CD8-positive, alpha-beta memory T cell (primary cell): ENCODE measurements around the gene DENND1A. TPM values are rescaled to one million over a fixed set of nuclear protein-coding genes. Genes with fewer than 3 reads are reported as not detected.
A peak's percentile ranks its signal among the peaks of the same experiment; 100 is the strongest.
"Not testable (repeated sequence)": the region's sequence is repeated elsewhere in the genome, so short reads cannot be mapped to it uniquely, and the experiment has no call there.

ENCODE experiments used
- CTCF ChIA-PET: fragments of 350-600 bp; sonication (Branson Sonifier 250); formaldehyde crosslinking; loops from one replicate; lab custom pipeline; 2021; ENCODE audit warnings: antibody characterized with exemption; lab: Charles Lee
- POLR2A ChIA-PET: fragments of 350-600 bp; sonication (Branson Sonifier 250); formaldehyde crosslinking; loops from one replicate; lab custom pipeline; 2021; ENCODE audit warnings: antibody characterized with exemption; lab: Charles Lee
- DNase-seq, 5 donors: peaks; one replicate each; pipeline versions ENCODE4 v3.0.0 to v3.0.0-alpha.2; 2020 to 2022; ENCODE audit warnings: mixed read lengths in 1 of 5
- H3K27ac ChIP-seq: one replicate; pipeline ENCODE4 v1.7.0; 2013; ENCODE audit warnings: low read depth, mild to moderate bottlenecking, low read length, moderate library complexity
- H3K27me3 ChIP-seq: 2 replicates; pipeline ENCODE4 v1.7.0; 2013; ENCODE audit warnings: low read length, mild to moderate bottlenecking; ENCODE audit not compliant: insufficient read depth, poor library complexity, severe bottlenecking
- H3K36me3 ChIP-seq: 2 replicates; pipeline ENCODE4 v1.7.0; 2013; ENCODE audit warnings: mild to moderate bottlenecking, low read length, moderate library complexity; ENCODE audit not compliant: insufficient read depth
- H3K4me1 ChIP-seq: 2 replicates; pipeline ENCODE4 v1.7.0; 2013; ENCODE audit warnings: mild to moderate bottlenecking, low read length, moderate library complexity; ENCODE audit not compliant: insufficient read depth
- H3K4me3 ChIP-seq: 2 replicates; pipeline ENCODE4 v1.7.0; 2013; ENCODE audit warnings: mild to moderate bottlenecking, low read length
- H3K9me3 ChIP-seq: 2 replicates; pipeline ENCODE4 v1.7.0; 2013; ENCODE audit warnings: mild to moderate bottlenecking, low read length
- H3K27ac Mint-ChIP-seq, 8 donors: one replicate each; pipeline ENCODE4 v1.8.0; 2020 to 2021; ENCODE audit warnings: mixed read lengths in 8 of 8, mild to moderate bottlenecking in 6 of 8, inconsistent platforms in 3 of 8, moderate library complexity in 3 of 8
- H3K27me3 Mint-ChIP-seq, 2 donors: one replicate each; pipeline ENCODE4 v1.8.0; 2020 to 2021; ENCODE audit warnings: mixed read lengths in 2 of 2, mild to moderate bottlenecking in 1 of 2, moderate library complexity in 1 of 2
- H3K36me3 Mint-ChIP-seq, 3 donors: one replicate each; pipeline ENCODE4 v1.8.0; 2020 to 2021; ENCODE audit warnings: mixed read lengths in 3 of 3, inconsistent platforms in 1 of 3, mild to moderate bottlenecking in 1 of 3
- H3K4me1 Mint-ChIP-seq, 3 donors: one replicate each; pipeline ENCODE4 v1.8.0; 2020 to 2021; ENCODE audit warnings: mixed read lengths in 3 of 3, inconsistent platforms in 1 of 3, mild to moderate bottlenecking in 1 of 3
- H3K4me3 Mint-ChIP-seq, 7 donors: one replicate each; pipeline ENCODE4 v1.8.0; 2020 to 2021; ENCODE audit warnings: mixed read lengths in 7 of 7, mild to moderate bottlenecking in 6 of 7, moderate library complexity in 4 of 7, inconsistent platforms in 2 of 7
- H3K9me3 Mint-ChIP-seq, 5 donors: one replicate each; pipeline ENCODE4 v1.8.0; 2020 to 2022; ENCODE audit warnings: mixed read lengths in 5 of 5, mild to moderate bottlenecking in 3 of 5, moderate library complexity in 2 of 5, inconsistent platforms in 1 of 5
- polyA plus RNA-seq: library from polyadenylated mRNA; unstranded; fragments of 300-500 nt; fragmentation: Illumina TruSeq; gene quantifications from one replicate; pipeline ENCODE4 v1.2.3, GENCODE V29; 2021
- total RNA-seq, 2 experiments: library from RNA; stranded (reverse); gene quantifications; one replicate each; pipeline ENCODE4 v1.2.3, GENCODE V29; 2021

DENND1A gene
- total and polyA plus RNA-seq, 3 experiments from 2014 or later, result 7.2 to 15.1 (median 15.0) TPM

- DNase-seq, H3K9me3 ChIP-seq, POLR2A ChIA-PET, H3K4me3 Mint-ChIP-seq, H3K4me3 ChIP-seq, H3K4me1 ChIP-seq, H3K27ac Mint-ChIP-seq, H3K27ac ChIP-seq, H3K36me3 ChIP-seq, CTCF ChIA-PET, H3K27me3 Mint-ChIP-seq, H3K27me3 ChIP-seq, H3K4me1 Mint-ChIP-seq: not testable (repeated sequence)
- Mint-ChIP-seq H3K36me3 (peaks cover 12 to 23% (median 12%) of the 10 kb centered on the region in 3 donors), H3K9me3 (peaks cover 0 to 17% (median 7%) of the 10 kb centered on the region in 5 donors)
Observed at GRCh38 chr9:123903550-123903949, 26.4 kb downstream of the DENND1A start.

DNA sequence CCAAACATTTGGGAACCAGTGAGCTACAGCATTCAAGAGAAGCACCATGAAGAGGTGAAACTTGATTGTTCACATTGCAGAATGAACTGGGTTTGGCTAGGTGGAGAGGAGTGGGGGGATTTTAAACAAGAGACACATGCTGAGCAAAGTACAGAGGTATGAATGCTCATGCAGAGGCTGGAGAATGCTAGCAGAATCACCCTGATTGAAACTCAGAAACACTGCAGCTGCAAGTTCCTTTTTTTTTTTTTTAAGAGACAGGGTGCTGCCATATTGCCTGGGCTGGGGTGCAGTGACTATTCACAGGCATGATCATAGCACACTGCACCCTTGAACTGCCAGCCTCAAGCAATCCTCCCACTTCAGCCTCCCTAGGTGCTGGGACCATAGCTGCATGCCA, 35.1 kb downstream of the DENND1A start:
- Histone ChIP-seq H3K4me1 (no peaks in the 10 kb centered on the region), H3K27ac (no peak overlapping the region), H3K36me3 (no peaks in the 10 kb centered on the region), H3K4me3 (no peak overlapping the region), H3K27me3 (no peaks in the 10 kb centered on the region), H3K9me3 (no peaks in the 10 kb centered on the region)
- Mint-ChIP-seq H3K9me3 (no peaks in the 10 kb centered on the region), H3K4me1 (peaks cover 4 to 8% (median 6%) of the 10 kb centered on the region in 3 donors), H3K27ac (no peak overlapping the region), H3K36me3 (peaks cover 0 to 2% (median 0%) of the 10 kb centered on the region in 3 donors), H3K4me3 (no peak overlapping the region), H3K27me3 (no peaks in the 10 kb centered on the region)
- no peak for DNase-seq
- CTCF ChIA-PET, result no interaction called here
- POLR2A ChIA-PET, result no interaction called here

GRCh38 chr9:123893831-123894460, 36.0 kb downstream of the DENND1A start:
- Mint-ChIP-seq H3K27ac (peak overlapping the region in 1 of 8 donors; percentile 67), H3K4me1 (peaks cover 4 to 8% (median 6%) of the 10 kb centered on the region in 3 donors)

DNA sequence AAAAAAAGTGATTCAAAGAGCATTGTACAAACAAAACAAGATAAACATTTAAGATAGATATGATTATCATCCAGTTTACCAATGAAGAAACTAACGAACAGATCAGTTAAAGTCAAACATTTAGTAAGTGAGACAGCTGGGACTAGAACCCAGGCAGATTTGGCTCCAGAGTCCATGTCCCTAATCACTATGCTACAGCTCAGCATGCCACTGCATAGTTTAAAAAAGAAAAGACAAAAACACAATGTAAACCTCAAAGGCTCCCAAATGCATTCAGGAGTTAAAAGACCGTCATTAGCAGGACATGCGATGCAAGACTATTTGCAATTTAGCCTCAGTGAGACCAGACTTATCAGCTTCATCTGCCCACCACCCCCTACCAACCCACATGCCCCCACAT, 36.8 kb downstream of the DENND1A start:
- no peak overlapping the region for H3K4me3 ChIP-seq
- H3K27me3 ChIP-seq, result no peaks in the 10 kb centered on the region
- peaks cover 3 to 5% (median 4%) of the 10 kb centered on the region in 3 donors for H3K36me3 Mint-ChIP-seq
- no peaks in the 10 kb centered on the region for H3K9me3 ChIP-seq
- no peaks in the 10 kb centered on the region for H3K4me1 ChIP-seq
- CTCF ChIA-PET, result no interaction called here
- H3K4me1 Mint-ChIP-seq, result peaks cover 2 to 8% (median 6%) of the 10 kb centered on the region in 3 donors
- H3K27me3 Mint-ChIP-seq, result no peaks in the 10 kb centered on the region
- peak overlapping the region in 1 of 8 donors; percentile 44 for H3K27ac Mint-ChIP-seq
- H3K4me3 Mint-ChIP-seq, result no peak overlapping the region
- no peaks in the 10 kb centered on the region for H3K36me3 ChIP-seq
- H3K9me3 Mint-ChIP-seq, result no peaks in the 10 kb centered on the region
- no peak overlapping the region for H3K27ac ChIP-seq
- POLR2A ChIA-PET, result no interaction called here
- no peak for DNase-seq

More at GRCh38 chr9:123893831-123894460, 36.0 kb downstream of the DENND1A start:
- ChIA-PET POLR2A (no interaction called here), CTCF (no interaction called here)
- Mint-ChIP-seq H3K9me3 (no peaks in the 10 kb centered on the region), H3K4me3 (no peak overlapping the region), H3K27me3 (no peaks in the 10 kb centered on the region), H3K36me3 (peaks cover 0 to 2% (median 0%) of the 10 kb centered on the region in 3 donors)
- no peaks in the 10 kb centered on the region for H3K9me3 ChIP-seq
- no peak overlapping the region for H3K4me3 ChIP-seq
- no peaks in the 10 kb centered on the region for H3K27me3 ChIP-seq
- no peak overlapping the region for H3K27ac ChIP-seq
- H3K4me1 ChIP-seq, result no peaks in the 10 kb centered on the region
- no peak for DNase-seq
- H3K36me3 ChIP-seq, result no peaks in the 10 kb centered on the region

DNA sequence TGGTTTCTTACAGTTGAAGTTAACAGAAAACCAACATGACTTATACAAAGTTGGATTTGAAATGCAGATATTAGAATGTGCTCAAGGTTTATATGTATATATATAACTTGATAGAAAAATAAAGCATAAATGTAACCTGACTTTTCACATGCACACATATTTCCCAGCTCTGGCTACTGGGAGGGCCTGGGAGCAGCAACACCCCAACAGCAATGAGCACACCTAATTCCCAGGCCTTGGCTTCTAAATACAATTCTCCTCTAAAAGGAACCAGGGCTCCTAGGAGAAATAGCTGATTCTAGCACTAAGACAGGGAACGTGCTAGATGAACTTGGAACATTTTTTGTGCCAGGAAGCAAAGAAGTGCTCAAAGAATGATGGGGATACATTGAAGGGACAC, 42.1 kb downstream of the DENND1A start:
- Mint-ChIP-seq H3K9me3 (no peaks in the 10 kb centered on the region), H3K27me3 (no peaks in the 10 kb centered on the region), H3K36me3 (peaks cover 3 to 10% (median 6%) of the 10 kb centered on the region in 3 donors), H3K27ac (no peak overlapping the region), H3K4me1 (peaks cover 2 to 7% (median 3%) of the 10 kb centered on the region in 3 donors), H3K4me3 (no peak overlapping the region)
- Histone ChIP-seq H3K9me3 (no peaks in the 10 kb centered on the region), H3K27ac (no peak overlapping the region), H3K27me3 (no peaks in the 10 kb centered on the region), H3K4me1 (no peaks in the 10 kb centered on the region), H3K4me3 (no peak overlapping the region), H3K36me3 (no peaks in the 10 kb centered on the region)
- POLR2A ChIA-PET, result no interaction called here
- no peak for DNase-seq
- CTCF ChIA-PET, result no interaction called here

DNA sequence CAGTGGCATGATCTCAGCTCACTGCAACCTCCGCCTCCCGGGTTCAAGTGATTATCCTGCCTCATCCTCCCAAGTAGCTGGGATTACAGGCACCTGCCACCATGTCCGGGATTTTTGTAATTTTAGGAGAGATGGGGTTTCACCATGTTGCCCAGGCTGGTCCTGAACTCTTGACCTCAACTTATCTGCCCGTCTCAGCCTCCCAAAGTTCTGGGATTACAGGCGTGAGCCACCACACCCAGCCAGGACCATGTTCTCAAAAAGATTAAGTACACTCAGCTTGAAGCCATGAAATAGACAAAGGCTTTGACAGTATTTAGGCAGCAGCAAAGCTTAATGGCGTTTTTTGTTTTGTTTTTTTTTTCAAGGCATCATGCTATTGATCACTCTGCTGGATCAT, 44.1 kb downstream of the DENND1A start:
- DNase-seq, H3K36me3 ChIP-seq, POLR2A ChIA-PET, H3K27ac ChIP-seq, H3K9me3 ChIP-seq, H3K9me3 Mint-ChIP-seq, H3K4me1 ChIP-seq, H3K27me3 ChIP-seq, H3K4me3 Mint-ChIP-seq, H3K27me3 Mint-ChIP-seq, H3K4me3 ChIP-seq: not testable (repeated sequence)
- peaks cover 10 to 15% (median 13%) of the 10 kb centered on the region in 3 donors for H3K4me1 Mint-ChIP-seq
- CTCF ChIA-PET, result interaction anchor here (0.8 kb wide), 1 partner anchor 17 kb away, joined by 4 read pairs; no protein-coding TSS in a partner anchor
- H3K36me3 Mint-ChIP-seq, result peaks cover 3 to 10% (median 6%) of the 10 kb centered on the region in 3 donors
- peak overlapping the region in 1 of 8 donors; percentile 23 for H3K27ac Mint-ChIP-seq

DNA sequence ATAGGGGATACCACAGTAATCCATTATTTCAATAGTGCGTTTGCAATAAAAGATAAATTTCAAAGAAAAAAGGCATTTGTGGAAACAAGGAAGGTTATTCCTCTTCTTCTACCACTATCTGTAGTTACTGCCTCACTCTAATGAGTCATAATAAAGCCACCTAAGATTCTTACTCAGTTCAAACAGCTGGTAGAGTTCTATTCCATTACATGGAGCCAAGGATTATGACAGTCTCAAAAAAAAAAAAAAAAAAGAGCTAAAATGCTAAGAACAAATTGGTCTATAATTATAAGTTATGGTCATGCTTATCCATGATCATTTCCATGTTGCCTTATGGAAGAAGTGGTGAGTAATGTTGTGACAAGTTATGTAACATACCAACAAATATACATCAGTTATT, 46.3 kb downstream of the DENND1A start:
- Mint-ChIP-seq H3K4me3 (no peak overlapping the region), H3K27me3 (no peaks in the 10 kb centered on the region), H3K36me3 (peaks cover 7 to 13% (median 8%) of the 10 kb centered on the region in 3 donors), H3K4me1 (peaks cover 10 to 15% (median 13%) of the 10 kb centered on the region in 3 donors), H3K27ac (no peak overlapping the region), H3K9me3 (no peaks in the 10 kb centered on the region)
- no peaks in the 10 kb centered on the region for H3K4me1 ChIP-seq
- no peak overlapping the region for H3K27ac ChIP-seq
- ChIA-PET POLR2A (no interaction called here), CTCF (no interaction called here)
- no peaks in the 10 kb centered on the region for H3K27me3 ChIP-seq
- DNase-seq, result no peak
- no peak overlapping the region for H3K4me3 ChIP-seq
- no peaks in the 10 kb centered on the region for H3K36me3 ChIP-seq
- no peaks in the 10 kb centered on the region for H3K9me3 ChIP-seq

GRCh38 chr9:123881604-123882003, 48.3 kb downstream of the DENND1A start:
- Histone ChIP-seq H3K36me3 (no peaks in the 10 kb centered on the region), H3K4me1 (no peaks in the 10 kb centered on the region), H3K27ac (no peak overlapping the region), H3K27me3 (no peaks in the 10 kb centered on the region), H3K4me3 (no peak overlapping the region), H3K9me3 (no peaks in the 10 kb centered on the region)
- H3K9me3 Mint-ChIP-seq, result no peaks in the 10 kb centered on the region
- ChIA-PET POLR2A (no interaction called here), CTCF (no interaction called here)
- no peaks in the 10 kb centered on the region for H3K27me3 Mint-ChIP-seq
- H3K36me3 Mint-ChIP-seq, result peaks cover 4 to 14% (median 9%) of the 10 kb centered on the region in 3 donors
- H3K27ac Mint-ChIP-seq, result peak overlapping the region in 1 of 8 donors; percentile 7
- H3K4me1 Mint-ChIP-seq, result peaks cover 10 to 15% (median 13%) of the 10 kb centered on the region in 3 donors
- H3K4me3 Mint-ChIP-seq, result no peak overlapping the region
- no peak for DNase-seq
